GM10847 (cell line): ENCODE measurements around the gene GPR34.

Experiments
- POLR2A ChIP-seq: IDR thresholded peaks from 2 replicates; pipeline ENCODE4 v1.6.1; 2011; ENCODE audit not compliant: insufficient read length; ENCODE audit errors: extremely low read depth

The GPR34 gene, protein sequence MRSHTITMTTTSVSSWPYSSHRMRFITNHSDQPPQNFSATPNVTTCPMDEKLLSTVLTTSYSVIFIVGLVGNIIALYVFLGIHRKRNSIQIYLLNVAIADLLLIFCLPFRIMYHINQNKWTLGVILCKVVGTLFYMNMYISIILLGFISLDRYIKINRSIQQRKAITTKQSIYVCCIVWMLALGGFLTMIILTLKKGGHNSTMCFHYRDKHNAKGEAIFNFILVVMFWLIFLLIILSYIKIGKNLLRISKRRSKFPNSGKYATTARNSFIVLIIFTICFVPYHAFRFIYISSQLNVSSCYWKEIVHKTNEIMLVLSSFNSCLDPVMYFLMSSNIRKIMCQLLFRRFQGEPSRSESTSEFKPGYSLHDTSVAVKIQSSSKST

DNA sequence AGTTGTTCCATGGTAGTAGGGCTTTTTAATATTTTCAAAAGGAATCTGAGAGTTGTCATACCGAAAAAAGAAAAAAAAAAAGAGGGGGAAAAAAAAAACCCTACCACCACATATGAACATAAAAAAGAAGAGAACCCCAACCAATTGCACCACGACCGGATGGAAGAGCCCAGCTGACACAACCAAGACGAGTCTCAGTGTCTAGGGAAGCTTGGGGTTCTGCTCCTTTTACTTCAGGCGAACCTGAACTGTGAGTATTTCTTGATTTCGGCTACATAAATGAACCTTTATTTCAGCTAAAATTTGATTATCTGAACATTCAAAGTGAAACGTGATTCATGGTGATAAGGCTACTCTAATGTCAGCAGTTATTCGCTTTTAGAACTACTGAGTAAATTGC, at the start of gene GPR34:
Gene GPR34, plus strand, starts transcription at position 139 of the 400 bp plus-strand sequence. CDS start 6,661 bp downstream, outside the sequence.
- TF ChIP-seq POLR2A: no peak

DNA sequence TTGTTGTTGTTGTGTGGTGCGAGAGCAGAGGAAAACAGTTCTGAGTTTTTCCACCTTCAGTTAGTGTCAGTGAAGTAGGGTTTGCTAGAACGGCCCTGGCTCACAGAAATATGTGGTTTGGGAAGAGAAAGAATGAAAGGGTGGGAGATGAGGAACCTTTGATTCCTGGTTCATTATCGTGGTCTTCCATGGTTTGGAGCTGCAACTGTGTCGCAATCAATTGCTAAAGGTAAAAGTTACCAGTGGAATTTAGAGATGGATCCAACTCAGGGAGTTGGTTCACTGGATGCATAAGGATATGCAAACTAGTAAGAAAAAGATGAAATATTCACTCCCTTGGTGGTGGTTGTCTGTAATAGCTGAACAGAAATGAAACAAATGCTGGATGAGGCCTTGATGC, 35.6 kb upstream of the GPR34 start:
- TF ChIP-seq POLR2A: no peak

DNA sequence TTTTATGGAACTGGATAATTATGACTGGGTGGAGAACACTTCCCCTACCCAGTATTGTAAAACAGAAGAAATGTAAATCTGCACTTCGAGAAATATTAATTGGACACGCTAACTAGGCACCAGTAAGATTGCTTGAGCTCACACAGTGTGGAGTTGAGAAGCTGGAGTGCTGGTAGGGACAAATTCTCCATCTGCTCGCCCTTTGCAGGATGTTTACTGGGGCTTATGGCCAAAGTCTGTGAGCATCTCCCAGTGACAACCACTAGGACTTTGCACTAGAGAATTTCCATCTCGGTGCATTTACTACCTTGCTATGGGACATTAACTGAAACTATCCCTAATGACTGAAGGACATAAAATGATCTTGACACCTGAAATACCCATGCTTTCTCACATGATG, 33.7 kb upstream of the GPR34 start:
- no peak for TF ChIP-seq POLR2A

DNA sequence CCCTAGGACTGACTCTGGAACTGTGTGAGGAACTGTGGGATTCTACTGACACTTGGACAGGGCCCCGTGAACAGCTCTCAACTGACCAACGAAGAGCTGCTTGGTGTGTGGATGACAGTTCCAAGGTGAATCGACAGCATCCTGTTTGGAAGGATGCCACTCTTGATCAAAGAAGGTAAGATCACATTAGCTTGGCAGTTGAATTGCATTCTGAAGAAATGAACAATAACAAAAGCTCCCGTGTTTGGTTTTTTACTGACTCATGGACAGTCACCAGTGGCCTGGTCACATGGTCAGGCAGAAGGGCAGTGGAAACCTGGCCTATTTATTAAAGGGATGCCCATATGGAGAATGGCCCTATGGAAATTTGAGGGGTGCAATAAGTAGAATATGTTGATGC, 33.1 kb upstream of the GPR34 start:
- no peak for TF ChIP-seq POLR2A

- no peak for TF ChIP-seq POLR2A
Measured at GRCh38 chrX:41661366-41662095, 27.2 kb upstream of the GPR34 start.

- no peak for TF ChIP-seq POLR2A
Measured at GRCh38 chrX:41664375-41664901, 24.3 kb upstream of the GPR34 start.

GRCh38 chrX:41664908-41665307, 23.9 kb upstream of the GPR34 start:
- TF ChIP-seq POLR2A: no peak

DNA sequence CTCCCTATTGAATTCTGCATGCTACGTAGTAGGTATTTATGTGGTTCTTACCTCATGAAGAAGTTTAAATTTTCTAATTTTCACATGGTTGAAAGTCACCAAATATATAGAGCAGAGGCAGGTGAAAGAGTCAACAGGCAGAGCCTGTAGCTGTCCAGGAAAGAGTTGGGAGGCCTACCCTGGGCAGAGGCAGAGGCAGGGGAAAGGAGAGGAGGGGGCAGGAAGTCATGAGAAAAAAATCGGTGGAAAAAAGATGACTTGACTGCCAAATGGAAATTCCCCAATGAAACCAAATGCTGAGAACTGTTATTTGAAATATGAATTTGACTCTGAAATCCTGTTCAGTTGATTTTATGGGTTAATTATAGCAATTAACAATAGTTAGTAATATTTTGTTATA, 23.1 kb upstream of the GPR34 start:
- TF ChIP-seq POLR2A: no peak

DNA sequence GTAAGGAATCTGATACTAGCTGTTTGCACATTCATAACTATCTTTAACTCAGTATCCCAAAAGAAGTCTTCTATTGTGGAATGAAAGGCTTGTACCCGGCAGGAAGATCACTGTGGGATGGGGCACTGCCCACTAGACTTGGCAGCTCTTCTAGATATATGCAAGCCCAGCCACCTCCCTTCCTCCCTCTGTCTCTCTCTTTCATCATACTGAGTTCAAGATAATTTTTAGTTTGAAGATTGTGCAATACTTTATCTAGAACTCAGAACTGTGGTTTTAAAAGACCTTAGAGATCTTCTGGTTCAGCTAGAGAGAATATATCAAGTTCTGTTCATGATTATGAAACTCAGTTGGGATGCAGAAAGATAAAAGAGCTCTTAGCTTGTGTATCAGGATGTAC, 22.5 kb upstream of the GPR34 start:
- TF ChIP-seq POLR2A: no peak

- TF ChIP-seq POLR2A: no peak
Measured at GRCh38 chrX:41667631-41668030, 21.1 kb upstream of the GPR34 start.

DNA sequence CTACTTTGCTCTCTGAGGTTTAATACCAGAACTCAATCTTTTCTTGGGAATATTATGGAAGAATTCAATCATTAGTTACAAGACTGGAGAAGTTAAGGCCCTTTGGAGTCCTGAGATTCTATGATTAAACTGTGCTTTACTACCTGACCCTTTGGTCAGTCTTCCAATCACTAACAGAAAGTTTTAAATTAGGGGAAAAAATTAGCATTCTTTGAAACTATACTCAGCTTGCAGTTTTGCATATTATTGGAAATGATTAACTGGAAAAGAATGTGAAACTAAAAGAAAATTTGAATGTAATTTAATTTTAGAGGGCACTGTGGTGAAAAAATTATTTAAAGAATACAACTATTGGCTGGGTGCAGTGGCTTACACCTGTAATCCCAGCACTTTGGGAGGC, 18.7 kb upstream of the GPR34 start:
- no peak for TF ChIP-seq POLR2A

DNA sequence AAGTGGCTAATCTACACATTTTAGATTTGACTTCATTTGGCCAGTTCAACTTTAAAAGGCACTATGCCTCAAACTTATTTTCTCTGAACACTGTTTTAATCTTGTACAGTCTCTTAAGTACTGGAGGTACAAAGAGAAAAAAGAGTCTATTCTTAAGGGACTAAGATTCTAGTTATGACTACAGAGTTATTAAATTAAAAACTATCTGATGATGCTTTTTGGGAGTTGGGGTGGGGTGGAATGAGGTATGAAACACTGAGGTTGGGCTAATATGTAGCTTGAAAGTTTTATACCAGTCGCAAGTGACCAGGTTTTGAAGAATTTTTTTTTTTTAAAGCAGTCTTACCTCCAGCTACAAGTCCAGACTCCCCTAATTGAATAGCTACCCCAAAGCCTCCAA, 17.7 kb upstream of the GPR34 start:
- TF ChIP-seq POLR2A: no peak

DNA sequence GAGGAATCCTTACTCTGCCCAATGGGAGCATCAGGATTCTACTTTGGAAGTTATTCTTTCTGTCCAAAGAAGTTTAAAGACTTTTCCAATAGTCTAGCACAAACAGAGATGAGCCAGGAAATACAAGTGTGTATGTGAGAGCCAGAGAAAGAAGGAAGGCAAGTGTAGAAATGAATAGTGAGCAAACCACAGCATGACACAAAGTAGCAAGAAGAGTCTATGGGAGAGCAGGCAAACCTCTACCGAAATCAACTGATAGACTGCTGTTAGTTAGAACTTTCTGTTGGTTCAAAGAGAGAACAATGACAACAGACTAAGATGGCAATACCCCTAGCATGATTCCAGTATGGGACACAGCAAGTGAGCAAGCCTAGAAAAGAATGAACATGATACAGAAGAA, 16.1 kb upstream of the GPR34 start:
- TF ChIP-seq POLR2A: no peak

- TF ChIP-seq POLR2A: no peak
Measured at GRCh38 chrX:41677183-41678060, 11.4 kb upstream of the GPR34 start.

DNA sequence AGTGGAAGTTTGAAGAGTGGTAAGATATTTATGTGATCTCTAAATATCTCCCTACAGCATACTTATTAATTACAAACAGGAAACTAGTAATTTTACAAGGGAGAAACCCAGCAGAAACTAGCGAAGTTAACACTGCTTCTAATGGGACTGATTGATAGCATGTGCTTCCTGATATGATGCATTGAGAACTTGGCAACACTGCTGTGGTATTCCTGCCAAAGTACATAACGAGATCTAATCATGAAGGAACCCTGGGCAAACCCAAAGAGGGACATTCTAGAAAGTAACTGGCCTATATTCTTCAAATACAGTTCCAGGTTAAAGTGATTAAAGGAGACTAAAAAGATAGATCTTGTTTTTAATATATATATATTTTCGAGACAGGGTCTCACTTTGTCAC, 4.6 kb upstream of the GPR34 start:
- TF ChIP-seq POLR2A: no peak
